ENCODE results near the gene HOXB4.

DNA sequence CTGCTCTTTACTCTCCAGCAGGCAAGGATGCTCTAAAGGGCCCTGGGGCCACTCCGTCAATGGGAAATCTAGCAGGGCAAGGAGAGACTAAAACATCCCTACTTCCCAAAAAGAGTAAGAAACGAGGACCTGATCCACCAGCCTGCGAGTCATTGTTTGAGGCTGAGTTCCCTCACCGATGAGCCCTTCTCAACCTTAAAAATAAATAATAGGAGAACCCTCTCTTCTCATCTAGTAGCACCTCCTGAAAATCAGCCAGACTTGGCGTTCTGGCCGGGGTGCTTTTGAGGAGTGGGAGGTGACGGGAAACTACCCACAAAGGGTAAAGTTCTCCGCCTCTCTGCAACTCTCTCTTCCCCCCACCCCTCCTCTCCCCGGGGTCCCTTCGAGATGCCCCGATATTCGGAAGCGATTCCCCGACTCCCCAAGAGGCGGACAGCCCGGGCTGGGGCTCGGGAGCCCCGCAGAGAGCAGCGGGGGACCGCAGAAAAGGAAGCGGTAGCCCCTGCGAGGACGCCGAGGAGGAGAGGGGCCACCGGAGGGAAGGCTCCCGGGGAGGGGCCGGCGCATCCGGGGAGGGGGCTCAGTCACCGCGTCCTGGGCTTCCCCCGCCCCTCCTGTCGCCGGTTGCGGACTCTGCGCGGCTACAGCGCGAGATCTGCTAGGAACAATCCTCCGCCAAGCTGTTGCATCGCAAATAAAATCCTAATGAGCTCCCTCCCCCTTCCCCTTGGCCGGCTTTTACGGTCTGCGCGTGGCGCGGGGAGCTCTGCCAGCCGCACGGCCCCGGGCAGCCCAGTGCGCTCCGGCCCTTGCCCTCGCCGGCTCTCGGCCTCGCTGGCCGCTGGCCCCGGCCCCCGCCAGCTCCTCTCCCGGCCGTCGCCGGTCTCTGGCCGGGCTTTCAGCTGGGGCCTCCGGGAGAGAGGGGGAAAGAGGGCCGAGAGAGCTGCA lies 46.7 kb upstream of the HOXB4 start:
- TF ChIP-seq, protein P1, sequence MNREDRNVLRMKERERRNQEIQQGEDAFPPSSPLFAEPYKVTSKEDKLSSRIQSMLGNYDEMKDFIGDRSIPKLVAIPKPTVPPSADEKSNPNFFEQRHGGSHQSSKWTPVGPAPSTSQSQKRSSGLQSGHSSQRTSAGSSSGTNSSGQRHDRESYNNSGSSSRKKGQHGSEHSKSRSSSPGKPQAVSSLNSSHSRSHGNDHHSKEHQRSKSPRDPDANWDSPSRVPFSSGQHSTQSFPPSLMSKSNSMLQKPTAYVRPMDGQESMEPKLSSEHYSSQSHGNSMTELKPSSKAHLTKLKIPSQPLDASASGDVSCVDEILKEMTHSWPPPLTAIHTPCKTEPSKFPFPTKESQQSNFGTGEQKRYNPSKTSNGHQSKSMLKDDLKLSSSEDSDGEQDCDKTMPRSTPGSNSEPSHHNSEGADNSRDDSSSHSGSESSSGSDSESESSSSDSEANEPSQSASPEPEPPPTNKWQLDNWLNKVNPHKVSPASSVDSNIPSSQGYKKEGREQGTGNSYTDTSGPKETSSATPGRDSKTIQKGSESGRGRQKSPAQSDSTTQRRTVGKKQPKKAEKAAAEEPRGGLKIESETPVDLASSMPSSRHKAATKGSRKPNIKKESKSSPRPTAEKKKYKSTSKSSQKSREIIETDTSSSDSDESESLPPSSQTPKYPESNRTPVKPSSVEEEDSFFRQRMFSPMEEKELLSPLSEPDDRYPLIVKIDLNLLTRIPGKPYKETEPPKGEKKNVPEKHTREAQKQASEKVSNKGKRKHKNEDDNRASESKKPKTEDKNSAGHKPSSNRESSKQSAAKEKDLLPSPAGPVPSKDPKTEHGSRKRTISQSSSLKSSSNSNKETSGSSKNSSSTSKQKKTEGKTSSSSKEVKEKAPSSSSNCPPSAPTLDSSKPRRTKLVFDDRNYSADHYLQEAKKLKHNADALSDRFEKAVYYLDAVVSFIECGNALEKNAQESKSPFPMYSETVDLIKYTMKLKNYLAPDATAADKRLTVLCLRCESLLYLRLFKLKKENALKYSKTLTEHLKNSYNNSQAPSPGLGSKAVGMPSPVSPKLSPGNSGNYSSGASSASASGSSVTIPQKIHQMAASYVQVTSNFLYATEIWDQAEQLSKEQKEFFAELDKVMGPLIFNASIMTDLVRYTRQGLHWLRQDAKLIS (CRISPR knock-in tag; IDR thresholded peaks at IDR 0.05; ENCODE audit: borderline replicate concordance), result no peak
- no peak for TF ChIP-seq SOX15 (CRISPR knock-in tag; IDR thresholded peaks at IDR 0.05)
- TF ChIP-seq CREB1 (CRISPR knock-in tag; IDR thresholded peaks at IDR 0.05), result no peak
- no peak for TF ChIP-seq SMAD4 (CRISPR knock-in tag; IDR thresholded peaks at IDR 0.05)
- TF ChIP-seq FOXK1 (CRISPR knock-in tag; IDR thresholded peaks at IDR 0.05), result no peak
- no peak for TF ChIP-seq SP1 (CRISPR knock-in tag; conservative IDR thresholded peaks at IDR 0.05)
- TF ChIP-seq, protein P2, sequence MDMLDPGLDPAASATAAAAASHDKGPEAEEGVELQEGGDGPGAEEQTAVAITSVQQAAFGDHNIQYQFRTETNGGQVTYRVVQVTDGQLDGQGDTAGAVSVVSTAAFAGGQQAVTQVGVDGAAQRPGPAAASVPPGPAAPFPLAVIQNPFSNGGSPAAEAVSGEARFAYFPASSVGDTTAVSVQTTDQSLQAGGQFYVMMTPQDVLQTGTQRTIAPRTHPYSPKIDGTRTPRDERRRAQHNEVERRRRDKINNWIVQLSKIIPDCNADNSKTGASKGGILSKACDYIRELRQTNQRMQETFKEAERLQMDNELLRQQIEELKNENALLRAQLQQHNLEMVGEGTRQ (CRISPR knock-in tag; IDR thresholded peaks at IDR 0.05), result no peak
- TF ChIP-seq NR2C2 (CRISPR knock-in tag; IDR thresholded peaks at IDR 0.05), result no peak
- TF ChIP-seq ZNF219 (CRISPR knock-in tag; IDR thresholded peaks at IDR 0.05; ENCODE audit: borderline replicate concordance), result no peak
- no peak for TF ChIP-seq ZNF263 (CRISPR knock-in tag; IDR thresholded peaks at IDR 0.05; ENCODE audit: low read depth)
- TF ChIP-seq, protein P3, sequence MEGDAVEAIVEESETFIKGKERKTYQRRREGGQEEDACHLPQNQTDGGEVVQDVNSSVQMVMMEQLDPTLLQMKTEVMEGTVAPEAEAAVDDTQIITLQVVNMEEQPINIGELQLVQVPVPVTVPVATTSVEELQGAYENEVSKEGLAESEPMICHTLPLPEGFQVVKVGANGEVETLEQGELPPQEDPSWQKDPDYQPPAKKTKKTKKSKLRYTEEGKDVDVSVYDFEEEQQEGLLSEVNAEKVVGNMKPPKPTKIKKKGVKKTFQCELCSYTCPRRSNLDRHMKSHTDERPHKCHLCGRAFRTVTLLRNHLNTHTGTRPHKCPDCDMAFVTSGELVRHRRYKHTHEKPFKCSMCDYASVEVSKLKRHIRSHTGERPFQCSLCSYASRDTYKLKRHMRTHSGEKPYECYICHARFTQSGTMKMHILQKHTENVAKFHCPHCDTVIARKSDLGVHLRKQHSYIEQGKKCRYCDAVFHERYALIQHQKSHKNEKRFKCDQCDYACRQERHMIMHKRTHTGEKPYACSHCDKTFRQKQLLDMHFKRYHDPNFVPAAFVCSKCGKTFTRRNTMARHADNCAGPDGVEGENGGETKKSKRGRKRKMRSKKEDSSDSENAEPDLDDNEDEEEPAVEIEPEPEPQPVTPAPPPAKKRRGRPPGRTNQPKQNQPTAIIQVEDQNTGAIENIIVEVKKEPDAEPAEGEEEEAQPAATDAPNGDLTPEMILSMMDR (IDR thresholded peaks at IDR 0.05), result no peak
- no peak for TF ChIP-seq ELF4 (CRISPR knock-in tag; IDR thresholded peaks at IDR 0.05; ENCODE audit: low read depth)
